ENCODE results near the gene EVI5.
"Not testable (repeated sequence)": the region's sequence is repeated elsewhere in the genome, so short reads cannot be mapped to it uniquely, and the experiment has no call there.

The EVI5 gene

GRCh38 chr1:92792340-92792782 lies 7.5 kb upstream of the EVI5 start:
- no peak for DNase-seq (ENCODE audit: low read depth, low spot score)

- DNase-seq (ENCODE audit: low read depth, low spot score) = no peak
These were observed 6.7 kb upstream of the EVI5 start for GRCh38 chr1:92791487-92792066.

DNA sequence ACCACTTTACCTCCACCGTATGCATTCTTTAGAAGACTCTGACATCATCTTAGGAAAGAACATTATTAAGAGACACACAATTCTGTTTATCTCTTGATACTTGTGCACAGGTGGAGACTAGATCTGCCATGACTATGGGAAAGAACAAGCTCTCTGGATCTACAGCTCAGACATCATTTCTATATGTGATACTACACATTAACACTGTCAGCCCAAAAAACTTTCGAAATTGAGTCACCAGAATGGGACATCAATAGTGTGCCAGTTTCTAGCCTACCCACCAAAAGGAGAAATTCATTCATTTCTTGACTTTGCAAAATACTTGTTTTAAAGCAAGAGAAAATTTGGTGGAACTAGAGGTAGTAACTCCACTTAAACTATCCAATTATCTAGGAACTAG lies 6.0 kb upstream of the EVI5 start:
- DNase-seq (ENCODE audit: low read depth, low spot score) = no peak

- no peak for DNase-seq (ENCODE audit: low read depth, low spot score)
These were observed 5.2 kb upstream of the EVI5 start for GRCh38 chr1:92790081-92790480.

- DNase-seq (ENCODE audit: low read depth, low spot score) = no peak
These were observed 1.4 kb upstream of the EVI5 start for GRCh38 chr1:92786111-92786901.

GRCh38 chr1:92784021-92784638 lies 778 bp downstream of the EVI5 start:
- DNase-seq (ENCODE audit: low read depth, low spot score) = no peak

- DNase-seq (ENCODE audit: low read depth, low spot score) = not testable (repeated sequence)
These were observed 1.4 kb downstream of the EVI5 start for GRCh38 chr1:92783550-92783949.

DNA sequence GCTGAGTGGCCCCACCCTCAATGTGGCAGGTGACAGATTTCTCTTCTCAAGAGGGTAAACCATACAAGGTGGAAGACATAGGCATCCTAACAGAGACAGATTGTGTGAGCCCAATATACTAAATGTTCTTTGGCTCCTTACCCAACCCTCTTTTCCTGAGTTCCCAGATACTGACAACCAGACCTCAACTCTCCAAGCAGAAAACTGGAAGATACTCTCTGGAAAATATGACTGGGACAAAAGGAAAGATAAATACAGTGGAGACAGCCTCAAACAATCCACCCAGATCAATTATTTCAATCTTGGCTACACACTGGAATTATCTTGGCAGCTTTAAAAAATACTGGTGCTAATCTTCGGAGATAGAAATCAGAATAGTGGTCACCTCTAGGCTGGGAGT lies 6.5 kb downstream of the EVI5 start:
- DNase-seq (ENCODE audit: low read depth, low spot score) = no peak

DNA sequence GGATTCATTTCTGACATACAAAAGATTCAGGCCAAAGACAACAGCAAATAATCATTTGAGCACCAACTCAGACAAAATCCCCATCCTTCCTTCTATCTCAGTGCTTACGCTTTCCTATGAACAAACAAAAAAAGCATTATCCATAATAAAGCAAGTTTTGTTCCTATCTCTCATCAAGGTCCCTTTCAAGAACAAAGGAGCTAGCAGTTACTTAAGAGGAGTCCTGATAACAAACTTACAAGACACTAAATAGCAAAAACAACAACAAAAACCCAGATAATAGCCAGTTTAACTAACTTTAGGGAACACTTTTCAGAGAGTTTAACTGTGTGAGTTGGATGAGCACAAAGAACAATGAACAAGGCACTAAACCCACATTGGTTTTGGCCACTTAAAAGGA lies 10.5 kb downstream of the EVI5 start:
- no peak for DNase-seq (ENCODE audit: low read depth, low spot score)

DNA sequence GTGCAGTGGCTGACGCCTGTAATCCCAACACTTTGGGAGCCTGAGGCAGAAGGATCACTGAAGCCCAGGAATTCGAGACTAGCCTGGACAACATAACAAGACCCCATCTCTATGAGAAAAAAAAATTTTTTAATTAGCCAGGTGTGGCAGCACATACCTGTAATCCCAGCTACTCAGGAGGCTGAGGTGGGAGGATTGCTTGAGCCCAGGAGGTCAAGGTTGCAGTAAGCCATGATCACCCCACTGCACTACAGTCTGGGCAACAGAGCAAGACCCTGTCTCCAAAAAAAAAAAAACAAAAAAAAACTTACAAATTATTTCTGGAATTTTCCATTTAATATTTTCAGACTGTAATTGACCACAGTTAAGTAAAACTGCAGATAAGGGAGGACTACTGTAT lies 11.2 kb downstream of the EVI5 start:
- DNase-seq (ENCODE audit: low read depth, low spot score) = not testable (repeated sequence)

- no peak for DNase-seq (ENCODE audit: low read depth, low spot score)
These were observed 15.1 kb downstream of the EVI5 start for GRCh38 chr1:92769856-92770255.

DNA sequence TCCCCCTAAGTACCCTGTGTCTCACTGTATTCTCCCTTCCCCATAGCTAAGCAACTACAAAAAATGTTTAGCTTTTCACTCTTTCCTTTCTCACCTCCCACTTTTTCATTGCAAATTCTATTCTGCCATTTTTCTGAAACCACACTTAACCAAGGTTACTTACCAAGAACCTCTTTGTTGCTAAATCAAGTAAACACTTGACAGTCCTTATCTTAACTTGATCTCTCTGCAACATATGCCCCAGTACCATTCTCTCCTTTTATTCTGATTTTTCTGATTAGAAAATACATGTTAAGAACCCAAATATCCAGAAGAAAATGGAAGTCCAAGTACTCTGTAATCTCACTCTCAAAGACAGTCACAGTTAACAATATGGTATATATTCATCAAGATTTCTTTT lies 16.0 kb downstream of the EVI5 start:
- DNase-seq (ENCODE audit: low read depth, low spot score) = no peak

- no peak for DNase-seq (ENCODE audit: low read depth, low spot score)
These were observed 16.6 kb downstream of the EVI5 start for GRCh38 chr1:92768296-92768695.

GRCh38 chr1:92764116-92764515 lies 20.8 kb downstream of the EVI5 start:
- no peak for DNase-seq (ENCODE audit: low read depth, low spot score)

DNA sequence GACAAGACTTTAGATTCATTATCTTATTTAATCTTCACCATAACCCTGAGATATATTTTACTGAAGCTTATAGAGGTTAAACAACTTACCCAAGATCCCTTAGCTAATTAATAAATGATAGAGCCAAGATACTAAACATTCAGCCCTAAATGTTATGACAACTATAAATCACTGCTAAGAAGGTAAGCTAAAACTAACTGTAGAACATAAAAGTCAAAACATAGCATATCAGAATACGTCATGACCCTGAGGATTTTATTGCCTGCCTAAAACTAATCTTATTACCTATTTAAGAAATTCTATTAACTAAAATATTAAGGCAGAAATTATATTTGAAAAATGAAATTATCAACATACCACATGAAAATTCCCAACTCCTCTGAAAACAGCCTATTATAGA lies 22.6 kb downstream of the EVI5 start:
- DNase-seq (ENCODE audit: low read depth, low spot score) = no peak

GRCh38 chr1:92759361-92759760 lies 25.5 kb downstream of the EVI5 start:
- DNase-seq (ENCODE audit: low read depth, low spot score) = no peak

- no peak for DNase-seq (ENCODE audit: low read depth, low spot score)
These were observed 28.4 kb downstream of the EVI5 start for GRCh38 chr1:92756537-92756936.

- DNase-seq (ENCODE audit: low read depth, low spot score) = no peak
These were observed 29.1 kb downstream of the EVI5 start for GRCh38 chr1:92755541-92756461.

GRCh38 chr1:92754719-92755050 lies 30.2 kb downstream of the EVI5 start:
- DNase-seq (ENCODE audit: low read depth, low spot score) = no peak

DNA sequence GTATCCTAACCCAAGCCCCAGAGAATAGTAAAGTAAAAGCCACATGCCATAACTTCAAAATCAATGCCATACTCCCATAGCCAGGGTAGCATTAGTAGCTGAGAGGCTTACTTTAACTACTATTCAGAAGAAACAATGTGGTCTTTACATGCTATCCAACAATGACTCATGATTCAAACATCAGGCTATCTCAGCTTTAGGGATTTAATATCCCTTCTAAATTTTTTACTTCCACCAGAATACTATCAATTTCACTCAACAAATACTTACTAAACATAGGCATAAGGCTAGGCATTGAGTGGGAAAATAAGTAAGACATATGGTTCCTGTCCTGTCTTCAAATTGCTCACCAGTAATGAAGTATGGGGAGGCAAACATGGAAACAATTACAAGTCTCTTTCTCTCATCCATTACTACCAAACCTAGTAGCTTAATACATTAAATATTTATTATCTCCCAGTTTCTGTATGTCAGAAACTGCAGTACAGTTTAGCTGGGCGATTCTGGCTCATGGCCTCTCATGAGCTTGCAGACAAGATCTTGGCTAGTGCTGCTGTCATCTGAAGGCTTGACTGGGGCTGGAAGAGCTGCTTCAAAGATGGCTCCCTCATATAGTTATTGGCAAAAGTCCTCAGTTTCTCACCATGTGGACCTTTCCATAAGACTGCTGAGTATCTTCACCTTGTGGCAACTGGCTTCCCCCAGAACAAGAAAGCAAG lies 30.7 kb downstream of the EVI5 start:
- no peak for DNase-seq (ENCODE audit: low read depth, low spot score)

DNA sequence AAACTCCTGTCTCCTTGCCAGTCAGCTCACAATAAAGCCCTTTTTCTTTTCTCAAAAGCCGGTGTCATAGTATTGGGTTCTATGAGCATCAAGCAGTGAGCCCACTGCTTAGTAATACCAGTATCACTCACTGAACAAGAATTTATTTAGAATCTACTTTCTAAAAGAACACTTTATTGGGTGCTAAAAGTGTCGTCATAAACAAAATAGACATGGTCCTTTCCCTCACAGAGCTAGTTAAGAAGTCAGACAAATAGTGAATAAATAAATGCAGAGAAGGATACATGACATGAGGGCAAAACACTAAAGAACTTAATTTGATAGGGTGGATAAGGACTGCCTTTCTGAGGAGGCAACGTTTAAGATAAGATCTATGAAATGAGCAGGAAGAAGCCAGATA lies 32.2 kb downstream of the EVI5 start:
- no peak for DNase-seq (ENCODE audit: low read depth, low spot score)
